CD14-positive monocyte (primary cell): ENCODE data around the gene ZNF23. TPM values are rescaled to one million over a fixed set of nuclear protein-coding genes. Genes with fewer than 3 reads are reported as not detected.
A peak's percentile ranks its signal among the peaks of the same experiment; 100 is the strongest.

Source experiments
- DNase-seq, 3 donors: peaks; one replicate each; pipeline ENCODE4 v3.0.0-alpha.2; 2011 to 2022
- H2AFZ ChIP-seq: 2 replicates; pipeline ENCODE4 v1.6.0; 2012; ENCODE audit warnings: mild to moderate bottlenecking, low read depth, low read length, inconsistent platforms; ENCODE audit not compliant: insufficient read depth, poor library complexity, severe bottlenecking
- H3K27ac ChIP-seq, 2 donors: 1 replicate in 1 of 2; 2 replicates in 1 of 2; pipeline ENCODE4 v1.5.1; 2012 to 2013; ENCODE audit warnings: low read length in 2 of 2, control low read depth in 1 of 2, inconsistent platforms in 1 of 2, low read depth in 1 of 2, mild to moderate bottlenecking in 1 of 2
- H3K27me3 ChIP-seq, 2 donors: one replicate each; pipeline versions ENCODE4 v1.6.0 to v1.6.1; 2011 to 2013; ENCODE audit warnings: low read length in 2 of 2; ENCODE audit not compliant: control insufficient read depth in 2 of 2, insufficient read depth in 2 of 2
- H3K36me3 ChIP-seq, 2 donors: replicated peaks in 1 of 2; 1 replicate in 1 of 2; 2 replicates in 1 of 2; pipeline versions ENCODE4 v1.5.1 to v1.6.1; 2012 to 2013; ENCODE audit warnings: low read length in 2 of 2, control low read depth in 1 of 2, inconsistent platforms in 1 of 2, mild to moderate bottlenecking in 1 of 2; ENCODE audit not compliant: insufficient read depth in 2 of 2, control insufficient read depth in 1 of 2
- H3K4me1 ChIP-seq, 2 donors: 1 replicate in 1 of 2; 2 replicates in 1 of 2; pipeline versions ENCODE4 v1.5.1 to v1.6.1; 2012 to 2013; ENCODE audit warnings: low read length in 2 of 2, control low read depth in 1 of 2, inconsistent platforms in 1 of 2, mild to moderate bottlenecking in 1 of 2, moderate library complexity in 1 of 2; ENCODE audit not compliant: insufficient read depth in 2 of 2, control insufficient read depth in 1 of 2
- H3K4me2 ChIP-seq: replicated peaks from 2 replicates; pipeline ENCODE3; 2012; ENCODE audit warnings: low read length, moderate library complexity, mild to moderate bottlenecking; ENCODE audit not compliant: poor library complexity, severe bottlenecking; ENCODE audit errors: extremely low read depth
- H3K4me3 ChIP-seq, 3 experiments: fragments of 200-600 bp in 1 of 3; sonication (generic) in 1 of 3; replicated peaks in 1 of 3; 1 replicate in 2 of 3; 2 replicates in 1 of 3; pipeline ENCODE4 v1.5.1; 2011 to 2013; ENCODE audit warnings: low read length in 3 of 3, mild to moderate bottlenecking in 3 of 3, control low read depth in 2 of 3, low read depth in 2 of 3, inconsistent platforms in 1 of 3, moderate library complexity in 1 of 3
- H3K79me2 ChIP-seq: 2 replicates; pipeline ENCODE4 v1.6.0; 2012; ENCODE audit warnings: mild to moderate bottlenecking, control low read depth, inconsistent platforms, low read length, moderate library complexity; ENCODE audit not compliant: insufficient read depth
- H3K9ac ChIP-seq: 2 replicates; pipeline ENCODE4 v1.6.0; 2017; ENCODE audit warnings: low read length, mild to moderate bottlenecking; ENCODE audit not compliant: insufficient read depth, poor library complexity, severe bottlenecking
- H3K9me3 ChIP-seq, 2 donors: replicated peaks in 1 of 2; 1 replicate in 1 of 2; 2 replicates in 1 of 2; pipeline versions ENCODE4 v1.5.1 to v1.6.1; 2012 to 2013; ENCODE audit warnings: low read length in 2 of 2, control low read depth in 1 of 2; ENCODE audit not compliant: control insufficient read depth in 1 of 2, insufficient read depth in 1 of 2
- H4K20me1 ChIP-seq: 2 replicates; pipeline ENCODE4 v1.6.0; 2012; ENCODE audit warnings: mild to moderate bottlenecking, low read length, control low read depth, moderate library complexity; ENCODE audit not compliant: insufficient read depth
- H3K27ac Mint-ChIP-seq, 7 donors: one replicate each; pipeline ENCODE4 v1.8.0; 2020; ENCODE audit warnings: mild to moderate bottlenecking in 7 of 7, mixed read lengths in 7 of 7, moderate library complexity in 6 of 7, inconsistent platforms in 2 of 7
- H3K27me3 Mint-ChIP-seq, 3 donors: one replicate each; pipeline ENCODE4 v1.8.0; 2021 to 2022; ENCODE audit warnings: low read depth in 3 of 3, mild to moderate bottlenecking in 3 of 3, mixed read lengths in 3 of 3, moderate library complexity in 3 of 3, inconsistent platforms in 1 of 3
- H3K36me3 Mint-ChIP-seq, 2 donors: one replicate each; pipeline ENCODE4 v1.8.0; 2020; ENCODE audit warnings: mixed read lengths in 2 of 2, inconsistent platforms in 1 of 2, mild to moderate bottlenecking in 1 of 2
- H3K4me1 Mint-ChIP-seq: one replicate; pipeline ENCODE4 v1.8.0; 2020; ENCODE audit warnings: mild to moderate bottlenecking, mixed read lengths
- H3K4me3 Mint-ChIP-seq, 2 donors: one replicate each; pipeline ENCODE4 v1.8.0; 2020; ENCODE audit warnings: mild to moderate bottlenecking in 2 of 2, mixed read lengths in 2 of 2, moderate library complexity in 1 of 2
- H3K9me3 Mint-ChIP-seq, 7 donors: one replicate each; pipeline ENCODE4 v1.8.0; 2020 to 2022; ENCODE audit warnings: mixed read lengths in 7 of 7, mild to moderate bottlenecking in 6 of 7, moderate library complexity in 6 of 7, inconsistent platforms in 2 of 7
- WGBS: methylation state at CpG from one replicate; pipeline ENCODE4 v1.1.5; 2013; ENCODE audit warnings: missing lambda C conversion rate; ENCODE audit not compliant: insufficient coverage; 5-methylcytosine and 5-hydroxymethylcytosine counted together
- intact Hi-C, 2 donors: fragments of 100-400 bp; cut with micrococcal nuclease; formaldehyde crosslinking; loops; one replicate each; pipeline versions ENCODE4 v1.15.0 to v1.15.1; 2023
- polyA plus RNA-seq, 3 donors: library from polyadenylated mRNA; depleted of rRNA in 1 of 3; unstranded in 2 of 3; stranded (reverse) in 1 of 3; fragments of 300-500 nt in 2 of 3; fragments of >200 nt in 1 of 3; fragmentation: Illumina TruSeq in 2 of 3; gene quantifications; 1 replicate in 2 of 3; 2 replicates in 1 of 3; pipeline ENCODE4 v1.2.3, GENCODE V29; 2012 to 2021
- TF ChIP-seq, protein P1 (sequence below): fragments of 200-600 bp; IDR thresholded peaks from one replicate; pipeline ENCODE4 v1.8.0; 2022; ENCODE audit warnings: antibody characterized with exemption, mild to moderate bottlenecking

The ZNF23 gene
- polyA plus RNA-seq, 3 donors: 2.1 to 3.9 (median 2.8) TPM

DNA sequence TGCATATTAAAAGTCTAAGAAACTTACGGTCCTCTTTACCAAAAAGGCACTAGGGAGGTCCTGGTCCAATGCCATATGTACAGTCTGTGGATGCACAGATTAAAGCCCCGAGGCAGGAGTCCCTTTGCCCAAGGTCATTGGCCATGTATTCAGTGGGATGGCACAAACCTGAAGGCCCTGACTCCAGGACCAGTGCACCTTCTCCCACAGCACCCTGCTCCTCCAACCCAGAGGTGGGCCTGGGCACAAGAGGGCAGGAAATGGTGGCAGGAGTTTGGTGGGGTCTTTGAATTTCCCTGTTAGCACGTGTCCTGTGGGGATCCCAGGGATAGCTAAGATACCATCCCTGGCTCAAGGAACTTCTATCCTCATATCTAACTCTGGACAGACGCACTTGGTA, 48.7 kb downstream of the ZNF23 start:
- TF ChIP-seq, protein P1, sequence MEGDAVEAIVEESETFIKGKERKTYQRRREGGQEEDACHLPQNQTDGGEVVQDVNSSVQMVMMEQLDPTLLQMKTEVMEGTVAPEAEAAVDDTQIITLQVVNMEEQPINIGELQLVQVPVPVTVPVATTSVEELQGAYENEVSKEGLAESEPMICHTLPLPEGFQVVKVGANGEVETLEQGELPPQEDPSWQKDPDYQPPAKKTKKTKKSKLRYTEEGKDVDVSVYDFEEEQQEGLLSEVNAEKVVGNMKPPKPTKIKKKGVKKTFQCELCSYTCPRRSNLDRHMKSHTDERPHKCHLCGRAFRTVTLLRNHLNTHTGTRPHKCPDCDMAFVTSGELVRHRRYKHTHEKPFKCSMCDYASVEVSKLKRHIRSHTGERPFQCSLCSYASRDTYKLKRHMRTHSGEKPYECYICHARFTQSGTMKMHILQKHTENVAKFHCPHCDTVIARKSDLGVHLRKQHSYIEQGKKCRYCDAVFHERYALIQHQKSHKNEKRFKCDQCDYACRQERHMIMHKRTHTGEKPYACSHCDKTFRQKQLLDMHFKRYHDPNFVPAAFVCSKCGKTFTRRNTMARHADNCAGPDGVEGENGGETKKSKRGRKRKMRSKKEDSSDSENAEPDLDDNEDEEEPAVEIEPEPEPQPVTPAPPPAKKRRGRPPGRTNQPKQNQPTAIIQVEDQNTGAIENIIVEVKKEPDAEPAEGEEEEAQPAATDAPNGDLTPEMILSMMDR: no peak
- H3K79me2 ChIP-seq: no peaks in the 10 kb centered on the region
- H3K27me3 ChIP-seq: peaks cover 0 to 5% of the 10 kb centered on the region in 2 donors
- Mint-ChIP-seq H3K27me3 (peaks cover 23 to 47% (median 27%) of the 10 kb centered on the region in 3 donors), H3K27ac (no peak overlapping the region), H3K9me3 (no peaks in the 10 kb centered on the region), H3K4me3 (no peak overlapping the region), H3K4me1 (peaks cover 1% of the 10 kb centered on the region), H3K36me3 (no peaks in the 10 kb centered on the region)
- H4K20me1 ChIP-seq: no peaks in the 10 kb centered on the region
- no peak overlapping the region for H3K4me2 ChIP-seq
- intact Hi-C loops: loop anchor here (2.0 to 5.0 kb wide), 4 partner anchors 84 to 199 kb away; no protein-coding TSS in a partner anchor
- no peaks in the 10 kb centered on the region for H3K4me1 ChIP-seq
- H3K4me3 ChIP-seq: no peak overlapping the region
- no CpG with 5 or more reads among the region's 4 CpGs for WGBS
- no peaks in the 10 kb centered on the region for H3K9me3 ChIP-seq
- H3K9ac ChIP-seq: no peak overlapping the region
- H3K36me3 ChIP-seq: no peaks in the 10 kb centered on the region
- DNase-seq: no peak
- H3K27ac ChIP-seq: no peak overlapping the region
- no peak overlapping the region for H2AFZ ChIP-seq

DNA sequence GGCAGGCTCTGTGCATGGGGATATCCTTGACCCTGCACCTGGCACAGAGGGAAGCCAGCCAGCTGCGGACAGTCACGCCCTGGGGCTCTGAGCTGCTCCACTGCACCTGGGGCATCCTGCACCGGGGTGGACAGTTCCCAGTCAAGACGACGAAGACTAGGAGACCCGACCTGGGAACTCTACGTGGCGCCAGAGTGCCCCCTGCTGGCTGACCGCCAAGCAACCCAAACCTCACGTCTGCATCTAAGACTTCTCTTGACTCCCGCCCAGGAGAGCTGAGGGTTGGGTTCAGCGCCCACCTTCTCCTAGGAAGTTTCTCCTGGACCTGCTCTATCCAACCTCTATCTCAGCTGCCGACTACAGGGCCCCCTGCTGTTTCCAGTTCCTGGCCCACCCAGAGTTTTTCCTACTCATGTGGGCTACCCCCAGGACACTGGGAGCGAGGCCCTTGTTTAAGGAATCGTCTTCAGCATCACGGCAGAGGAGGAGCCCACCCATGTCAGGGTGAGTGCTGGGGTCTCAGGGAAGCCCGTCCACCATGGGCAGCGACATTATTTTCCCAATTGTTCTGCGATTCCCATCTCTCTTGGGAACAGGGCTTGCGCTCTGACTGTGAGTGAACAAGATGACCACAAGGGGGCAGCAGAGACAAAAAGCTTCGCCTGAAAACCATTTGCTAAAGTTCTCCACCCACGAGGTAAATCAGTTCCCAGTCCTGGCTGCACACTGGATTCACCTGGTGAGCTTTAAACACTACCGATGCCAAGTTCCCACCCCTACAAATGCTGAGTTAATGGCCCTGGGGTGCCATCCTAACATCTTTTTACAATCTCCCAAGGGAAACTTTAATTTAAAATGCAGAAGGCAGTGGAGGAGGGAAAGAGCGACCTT, 49.5 kb downstream of the ZNF23 start:
- peaks cover 5% of the 10 kb centered on the region for H3K4me1 Mint-ChIP-seq
- Histone ChIP-seq H3K79me2 (no peaks in the 10 kb centered on the region), H3K4me3 (no peak overlapping the region), H3K4me1 (no peaks in the 10 kb centered on the region), H3K27me3 (peaks cover 0 to 6% of the 10 kb centered on the region in 2 donors), H2AFZ (peak overlapping the region; percentile 1), H3K27ac (no peak overlapping the region), H3K4me2 (no peak overlapping the region), H3K9me3 (no peaks in the 10 kb centered on the region), H3K9ac (no peak overlapping the region), H4K20me1 (no peaks in the 10 kb centered on the region), H3K36me3 (no peaks in the 10 kb centered on the region)
- 5% methylated on average over 21 of the region's 24 CpGs for WGBS
- no peaks in the 10 kb centered on the region for H3K9me3 Mint-ChIP-seq
- peak; percentile 24 to 54 (median 48) for DNase-seq
- peaks cover 23 to 54% (median 27%) of the 10 kb centered on the region in 3 donors for H3K27me3 Mint-ChIP-seq
- no peaks in the 10 kb centered on the region for H3K36me3 Mint-ChIP-seq
- TF ChIP-seq, protein P1: peak; percentile 94
- no peak overlapping the region for H3K4me3 Mint-ChIP-seq
- intact Hi-C loops: loop anchor here (2.0 to 5.0 kb wide), 4 partner anchors 85 to 200 kb away; no protein-coding TSS in a partner anchor
- no peak overlapping the region for H3K27ac Mint-ChIP-seq
